ENCODE measurements around the gene MBLAC1. TPM values are rescaled to one million over a fixed set of nuclear protein-coding genes. Genes with fewer than 3 reads are reported as not detected.
A peak's percentile ranks its signal among the peaks of the same experiment; 100 is the strongest.

MBLAC1 gene
- total and polyA plus RNA-seq, 11 donors, result 1.3 to 3.2 (median 2.0) TPM

GRCh38 chr7:100101016-100101862, 25.5 kb upstream of the MBLAC1 start, which contains the start of the genes AP4M1 and MCM7:
AP4M1 (plus strand) TSS chr7:100101643; CDS start chr7:100101715, 72 bp downstream.
MCM7 (minus strand) TSS chr7:100101397; CDS start chr7:100101294, 103 bp downstream.
- Histone ChIP-seq H3K36me3 (peaks cover 0 to 67% (median 62%) of the 10 kb centered on the region in 9 donors), H3K27ac (peak within 1 kb of the TSS; percentile 81 to 97 (median 93)), H3K4me1 (peaks cover 0 to 28% (median 21%) of the 10 kb centered on the region in 12 donors), H3K9me3 (no peaks in the 10 kb centered on the region), H3K4me3 (peak within 1 kb of the TSS; percentile 59 to 93 (median 76)), H3K27me3 (no peaks in the 10 kb centered on the region)
- peak; percentile 94 to 96 (median 96) for ATAC-seq
- peak; percentile 99 for DNase-seq
- intact Hi-C loops (cut with DNase I), result loop anchor here in 5 of 10 donors (1.0 to 2.0 kb wide), 5 partner anchors 18 to 52 kb away; partner anchors contain the start of genes CNPY4 (in 3 of the 5), TAF6 (in 3 of the 5), MBLAC1 (in 2 of the 5) and ZSCAN21 (in 2 of the 5)
- TF ChIP-seq CTCF (IDR thresholded peaks at IDR 0.05), result no peak
- peak in 1 of 2 donors; percentile 40 for TF ChIP-seq POLR2A (IDR thresholded peaks at IDR 0.05)
- 0 to 1% (median 1%) methylated on average over 25 to 80 of the region's 80 CpGs for WGBS, 4 donors

GRCh38 chr7:100102950-100103840, 23.6 kb upstream of the MBLAC1 start:
- H3K27ac ChIP-seq, result peak overlapping the region in 1 of 12 donors; percentile 92
- no peaks in the 10 kb centered on the region for H3K9me3 ChIP-seq
- TF ChIP-seq POLR2A (IDR thresholded peaks at IDR 0.05) (no peak), CTCF (IDR thresholded peaks at IDR 0.05) (no peak)
- ATAC-seq, result no peak
- peaks cover 0 to 28% (median 21%) of the 10 kb centered on the region in 12 donors for H3K4me1 ChIP-seq
- intact Hi-C loops (cut with DNase I), result no loop called here
- no peak for DNase-seq
- H3K36me3 ChIP-seq, result peaks cover 0 to 66% (median 62%) of the 10 kb centered on the region in 9 donors
- peak overlapping the region in 1 of 12 donors; percentile 74 for H3K4me3 ChIP-seq
- H3K27me3 ChIP-seq, result no peaks in the 10 kb centered on the region
- 86 to 91% (median 88%) methylated on average over 17 of the region's 17 CpGs for WGBS, 4 donors

- ATAC-seq, result no peak
- no peaks in the 10 kb centered on the region for H3K27me3 ChIP-seq
- no peak overlapping the region for H3K27ac ChIP-seq
- WGBS, 4 donors, result 90 to 93% (median 92%) methylated on average over 4 of the region's 4 CpGs
- DNase-seq, result no peak
- no peak overlapping the region for H3K4me3 ChIP-seq
- peaks cover 0 to 15% (median 7%) of the 10 kb centered on the region in 12 donors for H3K4me1 ChIP-seq
- no peaks in the 10 kb centered on the region for H3K9me3 ChIP-seq
- TF ChIP-seq CTCF (IDR thresholded peaks at IDR 0.05) (no peak), POLR2A (IDR thresholded peaks at IDR 0.05) (no peak)
- intact Hi-C loops (cut with DNase I), result no loop called here
- peaks cover 0 to 76% (median 70%) of the 10 kb centered on the region in 9 donors for H3K36me3 ChIP-seq
Measured at GRCh38 chr7:100105534-100105933, 21.2 kb upstream of the MBLAC1 start.
